Endothelial cell (in vitro differentiated cells): ENCODE results near the gene SMIM28. TPM values are rescaled to one million over a fixed set of nuclear protein-coding genes. Genes with fewer than 3 reads are reported as not detected.

Source experiments
- DNase-seq: peaks from one replicate; pipeline ENCODE4 v3.0.0; 2021; ENCODE audit warnings: low spot score
- H3K27ac Mint-ChIP-seq: one replicate; pipeline ENCODE4 v1.8.0; 2021; ENCODE audit warnings: mixed read lengths, inconsistent platforms; ENCODE audit not compliant: unreplicated experiment
- H3K27me3 Mint-ChIP-seq: one replicate; pipeline ENCODE4 v1.8.0; 2021; ENCODE audit warnings: mild to moderate bottlenecking, moderate library complexity, mixed read lengths, inconsistent platforms; ENCODE audit not compliant: unreplicated experiment
- H3K36me3 Mint-ChIP-seq: one replicate; pipeline ENCODE4 v1.8.0; 2021; ENCODE audit warnings: mild to moderate bottlenecking, low read depth, mixed read lengths, inconsistent platforms; ENCODE audit not compliant: unreplicated experiment
- H3K4me1 Mint-ChIP-seq: one replicate; pipeline ENCODE4 v1.8.0; 2021; ENCODE audit warnings: mild to moderate bottlenecking, mixed read lengths, inconsistent platforms; ENCODE audit not compliant: unreplicated experiment
- H3K4me3 Mint-ChIP-seq: one replicate; pipeline ENCODE4 v1.8.0; 2021; ENCODE audit warnings: mild to moderate bottlenecking, mixed read lengths, inconsistent platforms; ENCODE audit not compliant: unreplicated experiment
- H3K9me3 Mint-ChIP-seq: one replicate; pipeline ENCODE4 v1.8.0; 2021; ENCODE audit warnings: mixed read lengths, inconsistent platforms; ENCODE audit not compliant: unreplicated experiment
- CTCF ChIP-seq: fragments of 200-600 bp; sonication (generic); IDR thresholded peaks from one replicate; pipeline ENCODE4 v1.5.0; 2021; ENCODE audit warnings: antibody characterized with exemption; ENCODE audit not compliant: unreplicated experiment
- total RNA-seq: library from RNA; stranded (reverse); fragmentation: NEBNext Ultra II Directional; extraction: Animal tissue kit (Norgen Biotek cat#: 25700); gene quantifications from one replicate; pipeline ENCODE4 v1.2.1, GENCODE V29; 2021; ENCODE audit not compliant: unreplicated experiment

The SMIM28 gene
- total RNA-seq, 1 donor from 2014 or later = not detected

- peak; percentile 52 for DNase-seq
- no peaks in the 10 kb centered on the region for H3K9me3 Mint-ChIP-seq
- peak overlapping the region; percentile 87 for H3K4me3 Mint-ChIP-seq
- no peak for TF ChIP-seq CTCF
- H3K36me3 Mint-ChIP-seq = peaks cover 14% of the 10 kb centered on the region
- H3K4me1 Mint-ChIP-seq = peaks cover 4% of the 10 kb centered on the region
- no peak overlapping the region for H3K27ac Mint-ChIP-seq
- H3K27me3 Mint-ChIP-seq = peaks cover 7% of the 10 kb centered on the region
Observed at GRCh38 chr6:138403324-138403800, 25.7 kb downstream of the SMIM28 start.

GRCh38 chr6:138403801-138404665, 26.3 kb downstream of the SMIM28 start, which contains the start of gene HEBP2:
Gene HEBP2 (plus strand): TSS chr6:138404223. CDS start chr6:138404496, 273 bp downstream.
- H3K36me3 Mint-ChIP-seq = peaks cover 19% of the 10 kb centered on the region
- peaks cover 7% of the 10 kb centered on the region for H3K27me3 Mint-ChIP-seq
- no peak within 1 kb of the TSS for H3K27ac Mint-ChIP-seq
- DNase-seq = peak; percentile 92
- H3K4me1 Mint-ChIP-seq = peaks cover 4% of the 10 kb centered on the region
- H3K4me3 Mint-ChIP-seq = peak within 1 kb of the TSS; percentile 92
- H3K9me3 Mint-ChIP-seq = no peaks in the 10 kb centered on the region
- TF ChIP-seq CTCF = peak; percentile 81

GRCh38 chr6:138404666-138405337, 27.1 kb downstream of the SMIM28 start:
- H3K27me3 Mint-ChIP-seq = peaks cover 7% of the 10 kb centered on the region
- H3K36me3 Mint-ChIP-seq = peaks cover 26% of the 10 kb centered on the region
- no peak for TF ChIP-seq CTCF
- DNase-seq = no peak
- no peaks in the 10 kb centered on the region for H3K9me3 Mint-ChIP-seq
- H3K4me3 Mint-ChIP-seq = peak overlapping the region; percentile 92
- H3K27ac Mint-ChIP-seq = no peak overlapping the region
- H3K4me1 Mint-ChIP-seq = peaks cover 4% of the 10 kb centered on the region

GRCh38 chr6:138405816-138406413, 28.2 kb downstream of the SMIM28 start:
- H3K9me3 Mint-ChIP-seq = no peaks in the 10 kb centered on the region
- no peak for TF ChIP-seq CTCF
- no peak overlapping the region for H3K4me3 Mint-ChIP-seq
- peaks cover 4% of the 10 kb centered on the region for H3K4me1 Mint-ChIP-seq
- peaks cover 6% of the 10 kb centered on the region for H3K27me3 Mint-ChIP-seq
- no peak for DNase-seq
- peak overlapping the region; percentile 25 for H3K27ac Mint-ChIP-seq
- peaks cover 29% of the 10 kb centered on the region for H3K36me3 Mint-ChIP-seq
